Measurements from ENCODE around the gene RPS6KC1.

DNA sequence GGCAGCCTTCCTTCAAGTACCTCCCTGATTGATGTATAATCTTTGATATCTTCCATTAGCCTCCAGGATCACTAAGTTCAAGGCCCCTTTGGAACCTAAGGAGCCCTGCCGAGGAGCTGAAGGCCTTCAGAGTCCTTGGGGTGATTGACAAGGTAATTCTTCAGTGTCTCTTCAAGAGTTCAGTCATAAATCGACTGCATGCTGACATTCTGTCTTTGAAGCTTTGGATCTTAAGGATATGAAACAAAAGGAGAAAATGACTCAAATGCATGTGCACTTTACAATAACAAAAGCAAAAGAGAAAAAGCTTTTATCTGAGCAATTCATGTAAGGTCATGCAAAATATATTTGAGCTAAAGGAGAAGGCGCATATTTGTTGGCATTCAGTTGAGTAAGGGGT, 125.3 kb downstream of the RPS6KC1 start:
- no peak for TF ChIP-seq NCOA4 (IDR thresholded peaks at IDR 0.05; ENCODE audit: partially characterized antibody)
- no peak for TF ChIP-seq FOXM1 (IDR thresholded peaks at IDR 0.05; ENCODE audit: low read depth)
- TF ChIP-seq FOXM1 (CRISPR knock-in tag; IDR thresholded peaks at IDR 0.05; ENCODE audit: low read depth) = no peak
- no peak for TF ChIP-seq HNRNPUL1 (IDR thresholded peaks at IDR 0.05; ENCODE audit: low read length)
- no peak for TF ChIP-seq GABPA (tag; conservative IDR thresholded peaks at IDR 0.05; ENCODE audit: low read depth)
- TF ChIP-seq RCOR1 (IDR thresholded peaks at IDR 0.05; ENCODE audit: borderline replicate concordance in 1 of 2, low read depth in 2 of 2, low read length in 2 of 2) = no peak
- TF ChIP-seq ZNF280B (CRISPR knock-in tag; IDR thresholded peaks at IDR 0.05) = no peak
- TF ChIP-seq, protein P1, sequence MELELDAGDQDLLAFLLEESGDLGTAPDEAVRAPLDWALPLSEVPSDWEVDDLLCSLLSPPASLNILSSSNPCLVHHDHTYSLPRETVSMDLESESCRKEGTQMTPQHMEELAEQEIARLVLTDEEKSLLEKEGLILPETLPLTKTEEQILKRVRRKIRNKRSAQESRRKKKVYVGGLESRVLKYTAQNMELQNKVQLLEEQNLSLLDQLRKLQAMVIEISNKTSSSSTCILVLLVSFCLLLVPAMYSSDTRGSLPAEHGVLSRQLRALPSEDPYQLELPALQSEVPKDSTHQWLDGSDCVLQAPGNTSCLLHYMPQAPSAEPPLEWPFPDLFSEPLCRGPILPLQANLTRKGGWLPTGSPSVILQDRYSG (tag; conservative IDR thresholded peaks at IDR 0.05; ENCODE audit: low read depth) = no peak
- no peak for TF ChIP-seq RBM17 (IDR thresholded peaks at IDR 0.05; ENCODE audit: borderline replicate concordance, low read depth, low read length)

All from K562 (cell line).